Suprapubic skin (tissue), 3 donors: ENCODE data around the gene IFTAP.

ENCODE experiments used
- POLR2A ChIP-seq, 2 donors: fragments of 450-650 bp; IDR thresholded peaks; one replicate each; pipeline ENCODE4 v1.6.1; 2017; ENCODE audit warnings: antibody characterized with exemption in 2 of 2, mild to moderate bottlenecking in 2 of 2, moderate library complexity in 2 of 2
- TF ChIP-seq, protein P1 (sequence below), 2 donors: fragments of 200-600 bp in 1 of 2; fragments of 450-650 bp in 1 of 2; sonication (generic) in 1 of 2; IDR thresholded peaks; one replicate each; pipeline ENCODE4 v1.5.1; 2016 to 2019; ENCODE audit warnings: antibody characterized with exemption in 2 of 2, mild to moderate bottlenecking in 1 of 2, moderate library complexity in 1 of 2

DNA sequence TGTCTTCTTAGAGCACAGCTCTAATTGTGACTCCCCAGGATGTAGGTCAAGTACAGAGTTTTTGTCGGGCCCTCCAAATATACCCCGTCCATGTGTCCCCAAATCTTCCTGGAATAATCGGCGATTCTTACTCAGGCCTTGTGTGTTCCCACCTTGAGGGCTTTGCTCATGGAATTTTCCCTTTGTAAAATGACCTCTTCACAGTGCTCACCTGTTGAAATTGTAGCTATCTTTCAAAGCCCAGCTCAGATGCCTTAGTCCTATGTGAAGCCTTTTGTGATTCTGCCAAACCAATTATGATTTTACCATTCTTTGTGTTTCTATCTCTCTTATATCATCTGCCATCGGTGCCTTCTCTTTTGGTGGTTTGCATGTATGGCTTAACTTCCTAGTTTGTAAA lies 33.8 kb downstream of the IFTAP start:
- TF ChIP-seq, protein P1, sequence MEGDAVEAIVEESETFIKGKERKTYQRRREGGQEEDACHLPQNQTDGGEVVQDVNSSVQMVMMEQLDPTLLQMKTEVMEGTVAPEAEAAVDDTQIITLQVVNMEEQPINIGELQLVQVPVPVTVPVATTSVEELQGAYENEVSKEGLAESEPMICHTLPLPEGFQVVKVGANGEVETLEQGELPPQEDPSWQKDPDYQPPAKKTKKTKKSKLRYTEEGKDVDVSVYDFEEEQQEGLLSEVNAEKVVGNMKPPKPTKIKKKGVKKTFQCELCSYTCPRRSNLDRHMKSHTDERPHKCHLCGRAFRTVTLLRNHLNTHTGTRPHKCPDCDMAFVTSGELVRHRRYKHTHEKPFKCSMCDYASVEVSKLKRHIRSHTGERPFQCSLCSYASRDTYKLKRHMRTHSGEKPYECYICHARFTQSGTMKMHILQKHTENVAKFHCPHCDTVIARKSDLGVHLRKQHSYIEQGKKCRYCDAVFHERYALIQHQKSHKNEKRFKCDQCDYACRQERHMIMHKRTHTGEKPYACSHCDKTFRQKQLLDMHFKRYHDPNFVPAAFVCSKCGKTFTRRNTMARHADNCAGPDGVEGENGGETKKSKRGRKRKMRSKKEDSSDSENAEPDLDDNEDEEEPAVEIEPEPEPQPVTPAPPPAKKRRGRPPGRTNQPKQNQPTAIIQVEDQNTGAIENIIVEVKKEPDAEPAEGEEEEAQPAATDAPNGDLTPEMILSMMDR (IDR thresholded peaks at IDR 0.05): no peak
- no peak for TF ChIP-seq POLR2A (IDR thresholded peaks at IDR 0.05)
